ENCODE results near the gene STX7. TPM values are rescaled to one million over a fixed set of nuclear protein-coding genes. Genes with fewer than 3 reads are reported as not detected.

The STX7 gene
- total RNA-seq, 6 donors from 2014 or later = 23.2 to 86.6 (median 44.8) TPM

GRCh38 chr6:132526461-132526860, 13.5 kb upstream of the STX7 start:
- Histone ChIP-seq H3K4me1 (peaks cover 0 to 3% (median 0%) of the 10 kb centered on the region in 4 donors), H3K4me3 (no peak overlapping the region), H3K36me3 (no peaks in the 10 kb centered on the region), H3K27me3 (no peaks in the 10 kb centered on the region), H3K27ac (no peak overlapping the region), H3K9me3 (no peaks in the 10 kb centered on the region)
- 59 to 70% methylated on average over 2 of the region's 2 CpGs for WGBS, 2 donors
- TF ChIP-seq POLR2A (IDR thresholded peaks at IDR 0.05) (no peak), CTCF (IDR thresholded peaks at IDR 0.05) (no peak), EP300 (IDR thresholded peaks at IDR 0.05) (no peak), POLR2AphosphoS5 (IDR thresholded peaks at IDR 0.05) (no peak)
- ATAC-seq (ENCODE audit: low FRiP score in 2 of 2) (no peak), DNase-seq (no peak)

DNA sequence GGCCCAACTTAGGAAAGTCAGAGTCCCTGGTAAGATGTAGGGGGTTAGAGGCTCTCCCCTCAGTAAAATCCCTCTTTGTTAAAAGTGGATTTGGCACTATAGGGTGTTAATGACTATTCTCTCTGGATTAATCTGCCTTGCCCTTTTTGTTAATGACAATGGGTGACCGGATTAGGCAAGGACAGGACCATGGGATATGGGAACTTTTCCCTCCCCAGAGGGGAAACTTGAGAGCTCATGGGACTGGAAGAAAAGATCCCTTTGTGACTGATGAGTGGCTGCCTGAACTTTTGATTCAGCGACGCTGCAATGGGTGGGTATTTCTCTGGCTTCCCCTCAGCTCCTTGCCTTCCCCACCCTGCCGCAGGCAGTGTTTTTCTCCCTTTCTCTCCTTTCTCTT, 12.9 kb upstream of the STX7 start:
- H3K9me3 ChIP-seq = no peaks in the 10 kb centered on the region
- H3K4me3 ChIP-seq = no peak overlapping the region
- ATAC-seq (ENCODE audit: low FRiP score in 2 of 2) (no peak), DNase-seq (no peak)
- WGBS, 2 donors = 77 to 86% methylated on average over 4 of the region's 4 CpGs
- TF ChIP-seq POLR2A (IDR thresholded peaks at IDR 0.05) = no peak
- TF ChIP-seq POLR2AphosphoS5 (IDR thresholded peaks at IDR 0.05) = no peak
- TF ChIP-seq EP300 (IDR thresholded peaks at IDR 0.05) = no peak
- TF ChIP-seq CTCF (IDR thresholded peaks at IDR 0.05) = no peak
- H3K27ac ChIP-seq = no peak overlapping the region
- no peaks in the 10 kb centered on the region for H3K36me3 ChIP-seq
- H3K4me1 ChIP-seq = peaks cover 0 to 3% (median 0%) of the 10 kb centered on the region in 4 donors
- H3K27me3 ChIP-seq = no peaks in the 10 kb centered on the region

DNA sequence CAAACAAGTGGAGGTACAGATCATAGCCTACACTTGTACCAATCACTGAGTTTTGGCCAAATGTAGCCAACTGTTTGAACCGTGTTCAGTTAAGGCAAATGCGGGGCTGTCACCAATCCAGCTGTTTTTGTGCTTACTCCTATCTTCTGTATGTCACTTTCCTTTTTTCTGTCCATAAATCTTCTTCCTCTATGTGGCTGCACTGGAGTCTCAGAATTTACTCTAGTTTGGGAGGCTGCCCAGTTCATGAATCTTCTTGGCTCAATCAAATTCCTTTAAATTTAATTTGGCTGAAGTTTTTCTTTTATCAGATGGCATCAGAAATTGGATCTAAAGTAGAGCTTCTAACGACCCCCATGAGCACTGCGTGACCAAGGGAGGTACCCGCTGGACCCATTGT, 11.7 kb upstream of the STX7 start:
- DNase-seq = no peak
- WGBS, 2 donors = 75 to 87% methylated on average over 5 of the region's 5 CpGs
- H3K27me3 ChIP-seq = no peaks in the 10 kb centered on the region
- TF ChIP-seq POLR2A (IDR thresholded peaks at IDR 0.05) = no peak
- no peak for TF ChIP-seq CTCF (IDR thresholded peaks at IDR 0.05)
- no peak for TF ChIP-seq EP300 (IDR thresholded peaks at IDR 0.05)
- TF ChIP-seq POLR2AphosphoS5 (IDR thresholded peaks at IDR 0.05) = no peak
- H3K27ac ChIP-seq = no peak overlapping the region
- ATAC-seq (ENCODE audit: low FRiP score in 2 of 2) = no peak
- no peaks in the 10 kb centered on the region for H3K9me3 ChIP-seq
- H3K4me1 ChIP-seq = no peaks in the 10 kb centered on the region
- no peaks in the 10 kb centered on the region for H3K36me3 ChIP-seq
- no peak overlapping the region for H3K4me3 ChIP-seq

DNA sequence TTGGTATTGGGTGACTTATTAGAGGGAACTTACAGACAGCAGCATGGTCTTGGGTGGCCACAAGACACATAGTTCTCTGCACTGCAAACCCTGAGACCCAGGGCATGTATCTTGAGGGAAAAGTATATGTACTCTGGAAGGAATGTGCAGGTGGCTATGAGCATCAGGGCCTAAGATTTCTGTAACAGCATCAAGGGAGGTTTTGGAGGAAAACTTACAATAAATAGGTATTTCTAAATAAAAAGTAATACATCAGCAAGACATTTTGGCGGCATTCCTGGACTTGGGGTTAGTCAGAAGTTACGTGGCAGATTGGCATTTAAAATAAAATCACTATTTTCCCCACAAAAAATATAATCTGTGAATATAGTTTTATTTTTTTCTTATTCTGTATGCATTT, 8.0 kb upstream of the STX7 start:
- TF ChIP-seq CTCF (IDR thresholded peaks at IDR 0.05) (no peak), POLR2A (IDR thresholded peaks at IDR 0.05) (no peak), EP300 (IDR thresholded peaks at IDR 0.05) (no peak), POLR2AphosphoS5 (IDR thresholded peaks at IDR 0.05) (no peak)
- no peak for ATAC-seq (ENCODE audit: low FRiP score in 2 of 2)

DNA sequence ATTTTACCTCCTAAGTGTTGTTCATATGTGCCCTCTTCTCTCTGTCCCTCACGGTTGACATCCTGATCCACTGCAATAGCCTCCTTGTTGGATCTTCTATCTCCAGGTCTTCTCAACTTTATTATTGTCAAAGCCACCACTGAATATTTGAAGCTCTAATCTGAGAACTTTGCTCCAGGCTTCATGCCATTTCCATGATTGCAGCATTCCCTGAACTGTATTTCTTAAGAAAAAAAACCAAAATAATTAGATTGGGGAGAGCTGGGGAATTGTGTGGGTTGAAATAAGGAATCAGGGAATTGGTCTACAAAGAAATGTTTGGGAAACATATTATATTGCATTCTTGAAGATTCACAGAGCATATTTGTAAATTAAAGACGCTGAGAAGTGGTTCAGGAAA, 2.5 kb upstream of the STX7 start:
- no peak overlapping the region for H3K4me3 ChIP-seq
- WGBS, 2 donors = 60 to 80% methylated on average over 2 of the region's 2 CpGs
- TF ChIP-seq CTCF (IDR thresholded peaks at IDR 0.05) = no peak
- TF ChIP-seq EP300 (IDR thresholded peaks at IDR 0.05) = no peak
- no peak for TF ChIP-seq POLR2AphosphoS5 (IDR thresholded peaks at IDR 0.05)
- TF ChIP-seq POLR2A (IDR thresholded peaks at IDR 0.05) = no peak
- ATAC-seq (ENCODE audit: low FRiP score in 2 of 2) = no peak
- peaks cover 17 to 29% (median 23%) of the 10 kb centered on the region in 4 donors for H3K4me1 ChIP-seq
- no peak overlapping the region for H3K27ac ChIP-seq
- H3K36me3 ChIP-seq = no peaks in the 10 kb centered on the region
- DNase-seq = no peak
- no peaks in the 10 kb centered on the region for H3K9me3 ChIP-seq
- H3K27me3 ChIP-seq = no peaks in the 10 kb centered on the region

More for the DNA sequence above, 8.0 kb upstream of the STX7 start:
- Histone ChIP-seq H3K27me3 (no peaks in the 10 kb centered on the region), H3K4me3 (no peak overlapping the region), H3K36me3 (no peaks in the 10 kb centered on the region), H3K9me3 (no peaks in the 10 kb centered on the region), H3K27ac (no peak overlapping the region), H3K4me1 (no peaks in the 10 kb centered on the region)
- no peak for DNase-seq
- WGBS, 2 donors = 65 to 73% methylated on average over 2 of the region's 2 CpGs
